Loucy (cell line): ENCODE data around the gene SPOCK1.

Source experiments
- H2AFZ ChIP-seq: fragments of 200-600 bp; sonication (generic); 2 replicates; pipeline ENCODE4 v1.6.0; 2016; ENCODE audit warnings: antibody characterized with exemption, mild to moderate bottlenecking, low read length, moderate library complexity
- H3F3A ChIP-seq: fragments of 200-600 bp; 2 replicates; pipeline ENCODE4 v1.6.0; 2016; ENCODE audit warnings: antibody characterized with exemption, low read depth, mild to moderate bottlenecking
- H3K27me3 ChIP-seq: fragments of 200-600 bp; sonication (generic); 2 replicates; pipeline ENCODE4 v1.6.1; 2014; ENCODE audit warnings: low read length, mild to moderate bottlenecking; ENCODE audit not compliant: insufficient read depth, poor library complexity, severe bottlenecking
- H3K36me3 ChIP-seq: fragments of 200-600 bp; sonication (generic); 2 replicates; pipeline ENCODE4 v1.6.1; 2016; ENCODE audit warnings: low read length; ENCODE audit not compliant: insufficient read depth
- H3K4me1 ChIP-seq: fragments of 200-600 bp; sonication (generic); 2 replicates; pipeline ENCODE4 v1.5.1; 2014; ENCODE audit warnings: low read length, mild to moderate bottlenecking; ENCODE audit not compliant: insufficient read depth, poor library complexity, severe bottlenecking
- H3K4me2 ChIP-seq: fragments of 200-600 bp; sonication (generic); 2 replicates; pipeline ENCODE4 v1.6.0; 2014; ENCODE audit warnings: antibody characterized with exemption, low read length, low read depth, mild to moderate bottlenecking; ENCODE audit not compliant: poor library complexity, severe bottlenecking
- H3K4me3 ChIP-seq: fragments of 200-600 bp; sonication (generic); 2 replicates; pipeline ENCODE4 v1.5.1; 2014; ENCODE audit warnings: low read length, mild to moderate bottlenecking, mixed read lengths; ENCODE audit not compliant: poor library complexity, severe bottlenecking
- H3K79me2 ChIP-seq: fragments of 200-600 bp; sonication (generic); 2 replicates; pipeline ENCODE4 v1.6.1; 2014; ENCODE audit warnings: low read length; ENCODE audit not compliant: insufficient read depth
- H3K9ac ChIP-seq: fragments of 200-600 bp; sonication (generic); 2 replicates; pipeline ENCODE4 v1.6.0; 2014; ENCODE audit warnings: mild to moderate bottlenecking, low read depth, low read length, moderate library complexity; ENCODE audit not compliant: poor library complexity, severe bottlenecking
- H3K9me2 ChIP-seq: fragments of 200-600 bp; sonication (generic); replicated peaks from 2 replicates; pipeline ENCODE4 v1.6.1; 2016; ENCODE audit warnings: low read depth, low read length, mixed read lengths
- H3K9me3 ChIP-seq: fragments of 200-600 bp; sonication (generic); 2 replicates; pipeline ENCODE4 v1.6.1; 2014; ENCODE audit warnings: mild to moderate bottlenecking, antibody characterized with exemption, low read length, low read depth; ENCODE audit not compliant: insufficient read depth
- H4K20me1 ChIP-seq: fragments of 200-600 bp; sonication (generic); 2 replicates; pipeline ENCODE4 v1.6.0; 2014; ENCODE audit warnings: antibody characterized with exemption, low read length, mild to moderate bottlenecking; ENCODE audit not compliant: insufficient read depth, poor library complexity, severe bottlenecking
- CTCF ChIP-seq: fragments of 200-600 bp; sonication (generic); conservative IDR thresholded peaks from 2 replicates; pipeline ENCODE4 v1.5.1; 2014; ENCODE audit warnings: mild to moderate bottlenecking, antibody characterized with exemption, low read length
- EZH2phosphoT487 ChIP-seq: fragments of 200-600 bp; IDR thresholded peaks from 2 replicates; pipeline ENCODE4 v1.6.1; 2018; ENCODE audit warnings: antibody characterized with exemption, mild to moderate bottlenecking, moderate library complexity, borderline replicate concordance

Gene SPOCK1

GRCh38 chr5:137487600-137487999 lies 11.5 kb downstream of the SPOCK1 start:
- Histone ChIP-seq H3K4me2 (no peak overlapping the region), H4K20me1 (no peaks in the 10 kb centered on the region), H3K9me3 (no peaks in the 10 kb centered on the region), H3K36me3 (no peaks in the 10 kb centered on the region), H3K4me1 (no peaks in the 10 kb centered on the region), H2AFZ (no peak overlapping the region), H3K27me3 (no peaks in the 10 kb centered on the region), H3K9me2 (no peaks in the 10 kb centered on the region), H3K9ac (no peak overlapping the region), H3K79me2 (no peaks in the 10 kb centered on the region), H3F3A (no peaks in the 10 kb centered on the region), H3K4me3 (no peak overlapping the region)
- TF ChIP-seq EZH2phosphoT487 (no peak), CTCF (no peak)

- Histone ChIP-seq H3K4me3 (no peak overlapping the region), H3K4me1 (no peaks in the 10 kb centered on the region), H3K9ac (no peak overlapping the region), H3K79me2 (no peaks in the 10 kb centered on the region), H3K27me3 (no peaks in the 10 kb centered on the region), H2AFZ (no peak overlapping the region), H3K36me3 (no peaks in the 10 kb centered on the region), H3K9me3 (no peaks in the 10 kb centered on the region), H3F3A (no peaks in the 10 kb centered on the region), H4K20me1 (no peaks in the 10 kb centered on the region), H3K4me2 (no peak overlapping the region), H3K9me2 (no peaks in the 10 kb centered on the region)
- TF ChIP-seq EZH2phosphoT487: no peak
- no peak for TF ChIP-seq CTCF
Measured at GRCh38 chr5:137486707-137487106, 12.4 kb downstream of the SPOCK1 start.

GRCh38 chr5:137481596-137481995 lies 17.5 kb downstream of the SPOCK1 start:
- Histone ChIP-seq H3K9ac (no peak overlapping the region), H3F3A (no peaks in the 10 kb centered on the region), H3K79me2 (no peaks in the 10 kb centered on the region), H3K4me1 (no peaks in the 10 kb centered on the region), H3K27me3 (no peaks in the 10 kb centered on the region), H4K20me1 (no peaks in the 10 kb centered on the region), H3K4me3 (no peak overlapping the region), H2AFZ (no peak overlapping the region), H3K9me2 (no peaks in the 10 kb centered on the region), H3K9me3 (no peaks in the 10 kb centered on the region), H3K4me2 (no peak overlapping the region), H3K36me3 (no peaks in the 10 kb centered on the region)
- TF ChIP-seq CTCF (no peak), EZH2phosphoT487 (no peak)
